Uterus (tissue), 2 donors: ENCODE measurements around the gene FOXE1.

ENCODE experiments used
- POLR2A ChIP-seq, 2 donors: fragments of 450-650 bp; IDR thresholded peaks; one replicate each; pipeline ENCODE4 v1.6.1; 2016; ENCODE audit warnings: antibody characterized with exemption in 2 of 2, mild to moderate bottlenecking in 1 of 2, moderate library complexity in 1 of 2
- TF ChIP-seq, protein P1 (sequence below), 4 experiments: fragments of 200-600 bp in 2 of 4; fragments of 450-650 bp in 2 of 4; sonication (generic) in 2 of 4; IDR thresholded peaks; one replicate each; pipeline ENCODE4 v1.5.1; 2016 to 2019; ENCODE audit warnings: antibody characterized with exemption in 4 of 4, mild to moderate bottlenecking in 2 of 4, moderate library complexity in 1 of 4

DNA sequence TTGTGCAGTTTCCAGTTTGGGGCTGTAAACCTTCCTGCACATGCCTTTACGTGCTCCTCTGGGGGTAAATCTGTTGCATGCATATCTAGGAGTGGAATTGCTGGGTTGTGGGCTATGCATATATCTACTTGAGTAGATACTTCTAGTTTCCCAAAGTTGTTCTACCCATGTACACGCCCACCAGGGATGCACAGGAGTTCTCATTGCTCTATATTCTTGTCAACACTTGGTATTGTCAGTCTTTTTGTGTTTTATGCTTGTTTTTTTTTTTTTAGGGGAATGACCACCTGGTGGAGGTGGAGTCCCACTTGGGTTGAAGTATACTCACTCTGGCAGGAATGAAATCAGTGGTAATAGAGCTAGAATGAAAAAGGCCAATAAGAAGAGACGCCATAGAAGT lies 23.0 kb downstream of the FOXE1 start:
- TF ChIP-seq POLR2A (IDR thresholded peaks at IDR 0.05) = no peak
- TF ChIP-seq, protein P1, sequence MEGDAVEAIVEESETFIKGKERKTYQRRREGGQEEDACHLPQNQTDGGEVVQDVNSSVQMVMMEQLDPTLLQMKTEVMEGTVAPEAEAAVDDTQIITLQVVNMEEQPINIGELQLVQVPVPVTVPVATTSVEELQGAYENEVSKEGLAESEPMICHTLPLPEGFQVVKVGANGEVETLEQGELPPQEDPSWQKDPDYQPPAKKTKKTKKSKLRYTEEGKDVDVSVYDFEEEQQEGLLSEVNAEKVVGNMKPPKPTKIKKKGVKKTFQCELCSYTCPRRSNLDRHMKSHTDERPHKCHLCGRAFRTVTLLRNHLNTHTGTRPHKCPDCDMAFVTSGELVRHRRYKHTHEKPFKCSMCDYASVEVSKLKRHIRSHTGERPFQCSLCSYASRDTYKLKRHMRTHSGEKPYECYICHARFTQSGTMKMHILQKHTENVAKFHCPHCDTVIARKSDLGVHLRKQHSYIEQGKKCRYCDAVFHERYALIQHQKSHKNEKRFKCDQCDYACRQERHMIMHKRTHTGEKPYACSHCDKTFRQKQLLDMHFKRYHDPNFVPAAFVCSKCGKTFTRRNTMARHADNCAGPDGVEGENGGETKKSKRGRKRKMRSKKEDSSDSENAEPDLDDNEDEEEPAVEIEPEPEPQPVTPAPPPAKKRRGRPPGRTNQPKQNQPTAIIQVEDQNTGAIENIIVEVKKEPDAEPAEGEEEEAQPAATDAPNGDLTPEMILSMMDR (IDR thresholded peaks at IDR 0.05) = no peak
